OCI-LY1 (cell line): ENCODE measurements around the gene FADD.

Experiments used
- H2AFZ ChIP-seq: fragments of 200-600 bp; sonication (generic), shearing (Covaris generic); 2 replicates; pipeline ENCODE4 v1.6.0; 2014; ENCODE audit warnings: antibody characterized with exemption, mild to moderate bottlenecking, low read length
- H3F3A ChIP-seq: fragments of 200-600 bp; sonication (generic), shearing (Covaris generic); 2 replicates; pipeline ENCODE4 v1.6.0; 2014; ENCODE audit warnings: mild to moderate bottlenecking, antibody characterized with exemption, low read length, moderate library complexity; ENCODE audit not compliant: insufficient read depth
- H3K27ac ChIP-seq: fragments of 200-600 bp; sonication (generic); 2 replicates; pipeline ENCODE4 v1.5.1; 2014; ENCODE audit warnings: low read length, mixed run types, mild to moderate bottlenecking, low read depth; ENCODE audit not compliant: poor library complexity, severe bottlenecking
- H3K27me3 ChIP-seq: fragments of 200-600 bp; sonication (generic); 2 replicates; pipeline ENCODE4 v1.6.0; 2014; ENCODE audit warnings: antibody characterized with exemption, mild to moderate bottlenecking, low read length, moderate library complexity; ENCODE audit not compliant: insufficient read depth
- H3K36me3 ChIP-seq: fragments of 200-600 bp; sonication (generic); 2 replicates; pipeline ENCODE4 v1.6.1; 2014; ENCODE audit warnings: mild to moderate bottlenecking, antibody characterized with exemption, low read length, moderate library complexity, mixed read lengths; ENCODE audit not compliant: insufficient read depth
- H3K4me1 ChIP-seq: fragments of 200-600 bp; sonication (generic); 2 replicates; pipeline ENCODE4 v1.5.1; 2014; ENCODE audit warnings: mild to moderate bottlenecking, low read length, moderate library complexity; ENCODE audit not compliant: insufficient read depth, severe bottlenecking
- H3K4me2 ChIP-seq: fragments of 200-600 bp; sonication (generic), shearing (Covaris generic); 2 replicates; pipeline ENCODE4 v1.6.1; 2014; ENCODE audit warnings: low read length
- H3K4me3 ChIP-seq: fragments of 200-600 bp; sonication (generic); 2 replicates; pipeline ENCODE4 v1.5.1; 2014; ENCODE audit warnings: low read length, low read depth, mild to moderate bottlenecking, mixed read lengths; ENCODE audit not compliant: poor library complexity, severe bottlenecking
- H3K79me2 ChIP-seq: fragments of 200-600 bp; shearing (Covaris generic); 2 replicates; pipeline ENCODE4 v1.6.1; 2016; ENCODE audit warnings: mixed run types, low read length, mixed read lengths; ENCODE audit not compliant: insufficient read depth
- H3K9ac ChIP-seq: fragments of 200-600 bp; sonication (generic), shearing (Covaris generic); 2 replicates; pipeline ENCODE4 v1.6.1; 2014; ENCODE audit warnings: mild to moderate bottlenecking, low read length, mixed read lengths
- H3K9me2 ChIP-seq: fragments of 200-600 bp; sonication (generic), shearing (Covaris generic); 2 replicates; pipeline ENCODE4 v1.6.1; 2014; ENCODE audit warnings: low read depth, mild to moderate bottlenecking, low read length, mixed read lengths
- H3K9me3 ChIP-seq: fragments of 200-600 bp; shearing (Covaris generic); 2 replicates; pipeline ENCODE4 v1.6.1; 2014; ENCODE audit warnings: low read length, mixed read lengths
- H4K20me1 ChIP-seq: fragments of 200-600 bp; sonication (generic), shearing (Covaris generic); 2 replicates; pipeline ENCODE4 v1.6.0; 2016; ENCODE audit warnings: mild to moderate bottlenecking, low read length; ENCODE audit not compliant: insufficient read depth
- EZH2 ChIP-seq: fragments of 200-600 bp; sonication (generic), shearing (Covaris generic); IDR thresholded peaks from 2 replicates; pipeline ENCODE4 v1.8.0; 2017; ENCODE audit warnings: borderline replicate concordance, mixed run types, mild to moderate bottlenecking, antibody characterized with exemption, low read length, moderate library complexity, mixed read lengths
- TF ChIP-seq, protein P1 (sequence below): fragments of 200-600 bp; sonication (generic), shearing (Covaris generic); IDR thresholded peaks from 2 replicates; pipeline ENCODE4 v1.5.1; 2017; ENCODE audit warnings: mild to moderate bottlenecking, antibody characterized with exemption, low read length, moderate library complexity, mixed read lengths

The FADD gene

DNA sequence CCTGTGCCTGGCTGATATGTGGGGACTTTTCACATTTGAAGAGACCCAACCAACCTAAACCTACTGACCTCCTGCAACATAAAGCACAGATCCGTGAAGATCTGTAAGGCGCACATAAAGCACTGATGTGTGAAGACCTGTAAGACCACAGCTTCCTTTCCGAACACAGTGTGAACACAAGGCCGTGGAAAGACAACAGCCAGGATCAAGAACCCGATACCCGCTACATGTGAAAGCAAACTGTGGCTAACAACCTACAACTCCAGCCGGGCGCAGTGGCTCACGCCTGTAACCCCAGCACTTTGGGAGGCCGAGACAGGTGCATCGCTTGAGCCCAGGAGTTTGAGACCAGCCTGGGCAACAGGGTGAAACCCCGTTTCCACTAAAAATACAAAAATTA is 49.7 kb downstream of the FADD start:
- no peak overlapping the region for H3K4me2 ChIP-seq
- H2AFZ ChIP-seq, result no peak overlapping the region
- H3K36me3 ChIP-seq, result no peaks in the 10 kb centered on the region
- H3K9me2 ChIP-seq, result no peaks in the 10 kb centered on the region
- H3K9ac ChIP-seq, result no peak overlapping the region
- no peak for TF ChIP-seq EZH2
- TF ChIP-seq, protein P1, sequence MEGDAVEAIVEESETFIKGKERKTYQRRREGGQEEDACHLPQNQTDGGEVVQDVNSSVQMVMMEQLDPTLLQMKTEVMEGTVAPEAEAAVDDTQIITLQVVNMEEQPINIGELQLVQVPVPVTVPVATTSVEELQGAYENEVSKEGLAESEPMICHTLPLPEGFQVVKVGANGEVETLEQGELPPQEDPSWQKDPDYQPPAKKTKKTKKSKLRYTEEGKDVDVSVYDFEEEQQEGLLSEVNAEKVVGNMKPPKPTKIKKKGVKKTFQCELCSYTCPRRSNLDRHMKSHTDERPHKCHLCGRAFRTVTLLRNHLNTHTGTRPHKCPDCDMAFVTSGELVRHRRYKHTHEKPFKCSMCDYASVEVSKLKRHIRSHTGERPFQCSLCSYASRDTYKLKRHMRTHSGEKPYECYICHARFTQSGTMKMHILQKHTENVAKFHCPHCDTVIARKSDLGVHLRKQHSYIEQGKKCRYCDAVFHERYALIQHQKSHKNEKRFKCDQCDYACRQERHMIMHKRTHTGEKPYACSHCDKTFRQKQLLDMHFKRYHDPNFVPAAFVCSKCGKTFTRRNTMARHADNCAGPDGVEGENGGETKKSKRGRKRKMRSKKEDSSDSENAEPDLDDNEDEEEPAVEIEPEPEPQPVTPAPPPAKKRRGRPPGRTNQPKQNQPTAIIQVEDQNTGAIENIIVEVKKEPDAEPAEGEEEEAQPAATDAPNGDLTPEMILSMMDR, result no peak
- no peaks in the 10 kb centered on the region for H3F3A ChIP-seq
- no peaks in the 10 kb centered on the region for H4K20me1 ChIP-seq
- no peak overlapping the region for H3K4me3 ChIP-seq
- no peaks in the 10 kb centered on the region for H3K9me3 ChIP-seq
- no peaks in the 10 kb centered on the region for H3K79me2 ChIP-seq
- no peaks in the 10 kb centered on the region for H3K4me1 ChIP-seq
- no peaks in the 10 kb centered on the region for H3K27me3 ChIP-seq
- H3K27ac ChIP-seq, result no peak overlapping the region

- Histone ChIP-seq H3K4me2 (no peak overlapping the region), H4K20me1 (no peaks in the 10 kb centered on the region), H3K4me1 (no peaks in the 10 kb centered on the region), H3K9ac (no peak overlapping the region), H3K27ac (no peak overlapping the region), H3K9me2 (no peaks in the 10 kb centered on the region), H3K4me3 (no peak overlapping the region), H3K27me3 (no peaks in the 10 kb centered on the region), H3K36me3 (no peaks in the 10 kb centered on the region), H3K9me3 (no peaks in the 10 kb centered on the region), H3F3A (no peaks in the 10 kb centered on the region), H2AFZ (no peak overlapping the region), H3K79me2 (no peaks in the 10 kb centered on the region)
- TF ChIP-seq EZH2, result no peak
- TF ChIP-seq, protein P1, result no peak
Observed at GRCh38 chr11:70255477-70256116, 52.5 kb downstream of the FADD start.
